A549 (cell line): ENCODE measurements around the gene KEL.
A peak's percentile ranks its signal among the peaks of the same experiment; 100 is the strongest.

ENCODE experiments used
- BHLHE40 ChIP-seq: IDR thresholded peaks from 2 replicates; pipeline ENCODE4 v1.6.1; 2012; ENCODE audit warnings: low read depth, low read length, inconsistent platforms
- EP300 ChIP-seq, 2 experiments: fragments of >200 bp; sonication (Bioruptor Twin); formaldehyde crosslinking; IDR thresholded peaks; 2 replicates in 1 of 2; 3 replicates in 1 of 2; pipeline ENCODE4 v1.6.1; 2016 to 2017
- FOSL2 ChIP-seq, 2 experiments: fragments of 450-650 bp in 1 of 2; fragments of >200 bp in 1 of 2; sonication (Bioruptor Twin) in 1 of 2; formaldehyde crosslinking; IDR thresholded peaks; 2 replicates each; pipeline versions ENCODE4 v1.5.0 to v1.6.1; 2016 to 2020; ENCODE audit warnings: mild to moderate bottlenecking in 1 of 2, moderate library complexity in 1 of 2
- HDAC2 ChIP-seq: fragments of 200-600 bp; sonication (generic); IDR thresholded peaks from 2 replicates; pipeline ENCODE4 v1.6.1; 2016
- JUN ChIP-seq, 2 experiments: fragments of >200 bp; sonication (Bioruptor Twin); formaldehyde crosslinking; IDR thresholded peaks; 2 replicates in 1 of 2; 3 replicates in 1 of 2; pipeline ENCODE4 v1.6.1; 2016 to 2017
- MAFK ChIP-seq: fragments of 450-650 bp; IDR thresholded peaks from 2 replicates; pipeline ENCODE4 v1.6.1; 2014; ENCODE audit not compliant: partially characterized antibody
- RAD21 ChIP-seq, 2 experiments: fragments of >200 bp in 1 of 2; sonication (Bioruptor Twin) in 1 of 2; formaldehyde crosslinking in 1 of 2; IDR thresholded peaks in 1 of 2; conservative IDR thresholded peaks in 1 of 2; 2 replicates in 1 of 2; 3 replicates in 1 of 2; pipeline ENCODE4 v1.6.1; 2012 to 2018; ENCODE audit warnings: inconsistent platforms in 1 of 2
- RARB ChIP-seq: fragments of 250-450 bp; sonication (Bioruptor Pico); IDR thresholded peaks from 2 replicates; pipeline ENCODE4 v1.8.0; 2021; ENCODE audit warnings: mild to moderate bottlenecking, moderate library complexity
- RFX5 ChIP-seq: fragments of 450-650 bp; IDR thresholded peaks from 2 replicates; pipeline ENCODE4 v1.7.1; 2014; ENCODE audit warnings: antibody characterized with exemption, mild to moderate bottlenecking, moderate library complexity
- RNF2 ChIP-seq: fragments of 200-600 bp; sonication (generic); IDR thresholded peaks from 2 replicates; pipeline ENCODE4 v1.6.1; 2016; ENCODE audit warnings: low read depth, mild to moderate bottlenecking, antibody characterized with exemption, moderate library complexity, borderline replicate concordance
- TF ChIP-seq, protein P1 (sequence below): fragments of >200 bp; sonication (Bioruptor Twin); formaldehyde crosslinking; IDR thresholded peaks from 3 replicates; pipeline ENCODE4 v1.5.1; 2016

DNA sequence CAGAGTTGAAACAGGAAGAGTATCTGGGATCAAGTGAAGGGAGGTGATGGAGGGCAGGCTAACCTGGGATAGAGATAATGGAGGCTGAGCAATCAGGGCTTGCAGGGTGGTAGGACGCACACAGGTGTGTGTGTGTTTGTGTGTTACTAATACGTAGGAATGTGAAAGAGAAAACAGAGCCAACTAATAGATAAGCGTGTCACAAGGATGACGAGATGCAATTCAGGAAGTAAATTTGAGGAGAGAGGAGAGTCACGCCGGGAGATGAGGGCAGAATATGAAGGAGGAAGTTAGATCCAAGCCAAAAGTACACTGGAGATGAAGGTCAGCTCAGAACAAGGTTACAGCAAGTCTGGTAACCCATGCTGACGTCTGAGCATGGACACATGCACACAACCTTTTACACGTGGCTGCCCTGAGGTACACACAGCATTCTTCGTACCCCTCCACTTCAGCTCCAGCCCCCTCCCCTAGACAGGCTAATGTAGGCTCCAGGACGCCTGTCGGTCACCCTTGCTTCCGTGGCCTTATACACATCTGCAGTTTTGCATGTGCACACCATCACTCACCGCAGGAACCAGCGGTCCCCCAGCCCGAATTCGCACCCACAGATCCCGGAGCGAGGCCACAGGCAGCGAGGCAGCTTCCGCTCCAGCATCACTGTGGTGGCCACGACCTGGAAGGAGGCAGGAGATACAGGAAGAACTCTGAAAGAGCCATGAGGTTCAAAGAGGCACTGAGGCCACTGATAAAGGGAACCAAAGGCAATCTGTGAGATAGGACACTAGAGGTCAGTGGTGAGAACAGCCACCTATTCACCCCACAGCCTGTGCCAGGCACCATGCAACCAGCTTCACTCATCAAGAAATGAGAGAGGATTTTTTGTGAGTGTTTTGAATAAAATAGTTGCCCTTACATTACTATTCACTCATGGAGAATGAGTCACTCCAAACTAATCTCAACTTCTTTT lies 53.0 kb downstream of the KEL start:
- TF ChIP-seq HDAC2 (no peak), RFX5 (no peak), FOSL2 (IDR thresholded peaks at IDR 0.05) (no peak), FOSL2 (CRISPR knock-in tag; IDR thresholded peaks at IDR 0.05) (no peak), RARB (CRISPR knock-in tag) (no peak), JUN (IDR thresholded peaks at IDR 0.05) (no peak), MAFK (no peak), EP300 (IDR thresholded peaks at IDR 0.05) (no peak), RAD21 (conservative IDR thresholded peaks at IDR 0.05 in 1 of 2, IDR thresholded peaks at IDR 0.05 in 1 of 2) (no peak), BHLHE40 (no peak), RNF2 (no peak)
- TF ChIP-seq, protein P1, sequence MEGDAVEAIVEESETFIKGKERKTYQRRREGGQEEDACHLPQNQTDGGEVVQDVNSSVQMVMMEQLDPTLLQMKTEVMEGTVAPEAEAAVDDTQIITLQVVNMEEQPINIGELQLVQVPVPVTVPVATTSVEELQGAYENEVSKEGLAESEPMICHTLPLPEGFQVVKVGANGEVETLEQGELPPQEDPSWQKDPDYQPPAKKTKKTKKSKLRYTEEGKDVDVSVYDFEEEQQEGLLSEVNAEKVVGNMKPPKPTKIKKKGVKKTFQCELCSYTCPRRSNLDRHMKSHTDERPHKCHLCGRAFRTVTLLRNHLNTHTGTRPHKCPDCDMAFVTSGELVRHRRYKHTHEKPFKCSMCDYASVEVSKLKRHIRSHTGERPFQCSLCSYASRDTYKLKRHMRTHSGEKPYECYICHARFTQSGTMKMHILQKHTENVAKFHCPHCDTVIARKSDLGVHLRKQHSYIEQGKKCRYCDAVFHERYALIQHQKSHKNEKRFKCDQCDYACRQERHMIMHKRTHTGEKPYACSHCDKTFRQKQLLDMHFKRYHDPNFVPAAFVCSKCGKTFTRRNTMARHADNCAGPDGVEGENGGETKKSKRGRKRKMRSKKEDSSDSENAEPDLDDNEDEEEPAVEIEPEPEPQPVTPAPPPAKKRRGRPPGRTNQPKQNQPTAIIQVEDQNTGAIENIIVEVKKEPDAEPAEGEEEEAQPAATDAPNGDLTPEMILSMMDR, result peak; percentile 34; the same call in 1 of the 3 replicates
